Subcutaneous adipose tissue (tissue), 4 donors: ENCODE data around the gene ZNF407. TPM values are rescaled to one million over a fixed set of nuclear protein-coding genes. Genes with fewer than 3 reads are reported as not detected.

Source experiments
- total RNA-seq, 4 donors: library from RNA; depleted of rRNA; stranded (reverse); fragments of >200 nt; gene quantifications; one replicate each; pipeline ENCODE4 v1.1.0, GENCODE V29; 2016
- TF ChIP-seq, protein P1 (sequence below): fragments of 450-650 bp; IDR thresholded peaks from one replicate; pipeline ENCODE4 v1.5.1; 2016; ENCODE audit warnings: low read depth, mild to moderate bottlenecking, control low read depth, antibody characterized with exemption, moderate library complexity

ZNF407 gene
- total RNA-seq, 4 donors from 2014 or later: 16.0 to 24.3 (median 19.6) TPM

DNA sequence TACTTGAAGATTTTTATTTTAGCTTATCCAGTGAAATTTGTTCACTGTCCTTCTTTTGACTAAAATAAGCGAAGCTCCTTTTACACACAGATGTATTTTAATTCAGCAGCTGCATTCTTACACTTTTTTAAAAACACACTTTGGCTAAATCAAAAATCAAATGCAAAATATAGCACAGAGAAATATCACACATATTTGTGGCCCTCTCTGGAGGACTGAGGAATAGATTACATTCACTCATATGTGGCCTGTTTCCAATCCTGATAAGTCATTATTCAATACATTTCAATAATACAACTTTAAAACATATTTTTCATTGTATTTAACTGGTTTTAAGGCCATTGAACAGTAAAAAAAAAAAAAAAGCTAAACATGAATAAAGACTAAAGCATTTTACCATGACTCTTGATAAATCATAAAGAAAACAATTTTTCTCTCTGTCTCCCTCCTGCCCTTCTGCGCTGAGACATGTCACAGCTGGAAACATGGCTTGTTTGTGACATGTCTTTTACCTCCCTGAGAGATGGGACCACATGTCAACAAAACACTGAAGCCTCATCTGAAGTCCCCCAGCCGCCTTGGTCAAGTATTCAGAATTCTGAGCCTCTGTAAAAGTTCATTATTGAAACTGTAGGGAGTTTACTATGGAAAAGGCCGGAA lies 221.0 kb downstream of the ZNF407 start:
- TF ChIP-seq, protein P1, sequence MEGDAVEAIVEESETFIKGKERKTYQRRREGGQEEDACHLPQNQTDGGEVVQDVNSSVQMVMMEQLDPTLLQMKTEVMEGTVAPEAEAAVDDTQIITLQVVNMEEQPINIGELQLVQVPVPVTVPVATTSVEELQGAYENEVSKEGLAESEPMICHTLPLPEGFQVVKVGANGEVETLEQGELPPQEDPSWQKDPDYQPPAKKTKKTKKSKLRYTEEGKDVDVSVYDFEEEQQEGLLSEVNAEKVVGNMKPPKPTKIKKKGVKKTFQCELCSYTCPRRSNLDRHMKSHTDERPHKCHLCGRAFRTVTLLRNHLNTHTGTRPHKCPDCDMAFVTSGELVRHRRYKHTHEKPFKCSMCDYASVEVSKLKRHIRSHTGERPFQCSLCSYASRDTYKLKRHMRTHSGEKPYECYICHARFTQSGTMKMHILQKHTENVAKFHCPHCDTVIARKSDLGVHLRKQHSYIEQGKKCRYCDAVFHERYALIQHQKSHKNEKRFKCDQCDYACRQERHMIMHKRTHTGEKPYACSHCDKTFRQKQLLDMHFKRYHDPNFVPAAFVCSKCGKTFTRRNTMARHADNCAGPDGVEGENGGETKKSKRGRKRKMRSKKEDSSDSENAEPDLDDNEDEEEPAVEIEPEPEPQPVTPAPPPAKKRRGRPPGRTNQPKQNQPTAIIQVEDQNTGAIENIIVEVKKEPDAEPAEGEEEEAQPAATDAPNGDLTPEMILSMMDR: no peak

- TF ChIP-seq, protein P1: no peak
Measured at GRCh38 chr18:74819433-74820059, 221.9 kb downstream of the ZNF407 start.

GRCh38 chr18:74820160-74820780 lies 222.6 kb downstream of the ZNF407 start:
- TF ChIP-seq, protein P1: no peak

GRCh38 chr18:74825460-74825859 lies 227.8 kb downstream of the ZNF407 start:
- TF ChIP-seq, protein P1: no peak

DNA sequence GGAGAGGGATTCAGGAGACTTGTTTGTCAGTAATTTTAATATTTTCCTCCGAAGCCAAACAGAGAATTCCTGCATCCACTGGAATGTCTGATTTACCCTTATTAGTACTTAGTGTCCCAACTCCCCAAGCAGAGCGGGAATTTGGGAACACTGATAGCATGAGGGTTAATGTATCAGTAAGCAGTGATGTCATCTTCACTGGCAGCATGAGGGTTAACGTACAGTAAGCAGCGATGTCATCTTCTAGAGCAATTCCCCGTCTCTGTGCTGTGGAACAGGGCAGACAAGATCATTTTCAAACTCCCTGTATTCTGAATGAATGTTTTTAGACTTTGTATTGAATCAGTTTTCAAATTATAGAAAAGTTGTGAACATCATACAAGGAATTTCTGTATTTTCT lies 228.9 kb downstream of the ZNF407 start:
- TF ChIP-seq, protein P1: no peak

GRCh38 chr18:74828200-74828599 lies 230.5 kb downstream of the ZNF407 start:
- TF ChIP-seq, protein P1: no peak

DNA sequence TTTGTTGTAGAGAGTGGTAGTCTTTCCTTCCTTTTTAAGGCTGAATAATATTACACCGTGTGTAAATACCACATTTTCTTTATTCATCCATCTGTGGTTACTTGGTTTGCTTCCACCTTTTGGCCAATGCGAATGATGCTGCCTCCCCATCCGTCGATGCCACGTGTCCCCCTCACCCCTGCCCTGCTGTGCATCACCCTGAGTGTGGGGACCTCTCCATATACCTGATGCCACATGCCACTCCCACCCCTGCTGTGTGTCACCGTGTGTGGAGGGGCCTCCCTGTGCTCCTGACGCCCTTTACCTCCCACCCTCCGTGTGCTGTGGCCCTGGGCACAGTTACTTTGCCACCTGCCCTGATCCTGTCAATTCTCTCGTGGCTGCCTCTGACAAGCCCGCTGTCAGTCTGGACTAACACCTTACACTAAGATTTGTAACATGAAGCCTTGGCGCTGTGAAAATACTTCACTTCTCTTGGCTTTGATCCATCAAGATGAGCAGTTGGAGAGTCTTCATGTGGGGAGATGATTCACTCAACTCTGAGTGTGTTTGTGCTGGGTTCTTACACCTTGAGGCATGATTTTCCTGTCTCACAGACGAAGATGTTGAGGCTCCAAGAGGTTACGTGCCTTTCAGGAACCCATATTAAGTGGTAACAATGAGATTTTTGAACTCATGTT lies 234.0 kb downstream of the ZNF407 start:
- TF ChIP-seq, protein P1: no peak
